B cell (primary cell): ENCODE measurements around the gene PGA3. TPM values are rescaled to one million over a fixed set of nuclear protein-coding genes. Genes with fewer than 3 reads are reported as not detected.

Experiments
- ATAC-seq: fragments of 200-7000 bp; cut with Tn5 transposase; one replicate; pipeline ENCODE4 v1.10.0; 2021; ENCODE audit warnings: low read depth, mild to moderate bottlenecking, moderate number of reproducible peaks, moderate library complexity
- CTCF ChIA-PET: fragments of 350-600 bp; sonication (Branson Sonifier 250); formaldehyde crosslinking; loops from one replicate; lab custom pipeline; 2021; ENCODE audit warnings: antibody characterized with exemption, inconsistent platforms; lab: Charles Lee
- POLR2A ChIA-PET: fragments of 350-600 bp; sonication (Branson Sonifier 250); formaldehyde crosslinking; loops from one replicate; lab custom pipeline; 2021; ENCODE audit warnings: antibody characterized with exemption; lab: Charles Lee
- DNase-seq: peaks from one replicate; pipeline ENCODE4 v3.0.0; 2013
- H2AFZ ChIP-seq: 2 replicates; pipeline ENCODE4 v1.6.1; 2012; ENCODE audit warnings: mild to moderate bottlenecking, low read depth, low read length; ENCODE audit not compliant: insufficient read depth, poor library complexity, severe bottlenecking
- H3K27ac ChIP-seq, 2 donors: 1 replicate in 1 of 2; 2 replicates in 1 of 2; pipeline ENCODE4 v1.5.1; 2012 to 2013; ENCODE audit warnings: low read length in 2 of 2, mild to moderate bottlenecking in 2 of 2, moderate library complexity in 1 of 2
- H3K27me3 ChIP-seq, 4 experiments: fragments of 200-600 bp in 1 of 4; sonication (generic) in 1 of 4; replicated peaks in 1 of 4; 1 replicate in 2 of 4; 2 replicates in 2 of 4; pipeline versions ENCODE4 v1.6.1 to v1.7.0; 2013 to 2016; ENCODE audit warnings: low read length in 3 of 4, mild to moderate bottlenecking in 2 of 4, mixed read lengths in 1 of 4, moderate library complexity in 1 of 4; ENCODE audit not compliant: insufficient read depth in 4 of 4, control insufficient read depth in 3 of 4; ENCODE audit errors: control extremely low read depth in 1 of 4
- H3K36me3 ChIP-seq, 2 experiments: replicated peaks in 1 of 2; 1 replicate in 1 of 2; 2 replicates in 1 of 2; pipeline versions ENCODE4 v1.6.1 to v1.7.1; 2013; ENCODE audit warnings: low read length in 1 of 2; ENCODE audit not compliant: insufficient read depth in 2 of 2, control insufficient read depth in 1 of 2; ENCODE audit errors: control extremely low read depth in 1 of 2, extremely low read depth in 1 of 2
- H3K4me1 ChIP-seq, 2 donors: fragments of 200-600 bp in 1 of 2; sonication (generic) in 1 of 2; 1 replicate in 1 of 2; 2 replicates in 1 of 2; pipeline versions ENCODE4 v1.5.1 to v1.6.1; 2013 to 2017; ENCODE audit warnings: low read length in 2 of 2; ENCODE audit not compliant: control insufficient read depth in 2 of 2, insufficient read depth in 2 of 2
- H3K4me2 ChIP-seq: replicated peaks from 2 replicates; pipeline ENCODE3; 2012; ENCODE audit warnings: mild to moderate bottlenecking, low read depth, low read length; ENCODE audit not compliant: poor library complexity, severe bottlenecking
- H3K4me3 ChIP-seq, 5 experiments: fragments of 200-600 bp in 1 of 5; sonication (generic) in 1 of 5; 1 replicate in 3 of 5; 2 replicates in 2 of 5; pipeline versions ENCODE4 v1.5.1 to v1.7.0; 2011 to 2016; ENCODE audit warnings: low read length in 4 of 5, mild to moderate bottlenecking in 4 of 5, low read depth in 2 of 5, control low read depth in 1 of 5, moderate library complexity in 1 of 5; ENCODE audit not compliant: insufficient read depth in 1 of 5; ENCODE audit errors: control extremely low read depth in 1 of 5, extremely low read depth in 1 of 5
- H3K79me2 ChIP-seq: fragments of 200-600 bp; sonication (generic); one replicate; pipeline ENCODE4 v1.6.0; 2016; ENCODE audit warnings: low read length; ENCODE audit not compliant: control insufficient read depth, insufficient read depth
- H3K9ac ChIP-seq: fragments of 200-600 bp; sonication (generic); 2 replicates; pipeline ENCODE4 v1.6.1; 2017; ENCODE audit warnings: mild to moderate bottlenecking, low read length, moderate library complexity
- H3K9me3 ChIP-seq, 3 donors: one replicate each; pipeline versions ENCODE4 v1.6.1 to v1.7.1; 2013; ENCODE audit warnings: low read length in 2 of 3; ENCODE audit not compliant: control insufficient read depth in 2 of 3, insufficient read depth in 1 of 3; ENCODE audit errors: control extremely low read depth in 1 of 3
- H4K20me1 ChIP-seq: 2 replicates; pipeline ENCODE4 v1.6.0; 2012; ENCODE audit warnings: mild to moderate bottlenecking, low read length; ENCODE audit not compliant: insufficient read depth, control insufficient read depth, poor library complexity, severe bottlenecking
- H3K27ac Mint-ChIP-seq: one replicate; pipeline ENCODE4 v1.8.0; 2021; ENCODE audit warnings: mixed read lengths
- H3K27me3 Mint-ChIP-seq: one replicate; pipeline ENCODE4 v1.8.0; 2021; ENCODE audit warnings: mixed read lengths
- H3K4me1 Mint-ChIP-seq: one replicate; pipeline ENCODE4 v1.8.0; 2021; ENCODE audit warnings: mixed read lengths
- H3K4me3 Mint-ChIP-seq: one replicate; pipeline ENCODE4 v1.8.0; 2021; ENCODE audit warnings: mixed read lengths
- H3K9me3 Mint-ChIP-seq: one replicate; pipeline ENCODE4 v1.8.0; 2022; ENCODE audit warnings: mixed read lengths; ENCODE audit not compliant: insufficient read depth
- CTCF ChIP-seq: fragments of 200-600 bp; IDR thresholded peaks from one replicate; pipeline ENCODE4 v1.8.0; 2022; ENCODE audit warnings: antibody characterized with exemption, mild to moderate bottlenecking
- EZH2 ChIP-seq: IDR thresholded peaks from 2 replicates; pipeline ENCODE4 v1.6.1; 2012; ENCODE audit warnings: borderline replicate concordance, low read depth, mild to moderate bottlenecking, moderate library complexity, low read length; ENCODE audit not compliant: insufficient read depth, poor library complexity, severe bottlenecking
- WGBS: methylation state at CpG from one replicate; pipeline ENCODE4 v1.1.5; 2013; ENCODE audit warnings: missing lambda C conversion rate; ENCODE audit not compliant: insufficient coverage; 5-methylcytosine and 5-hydroxymethylcytosine counted together
- intact Hi-C: fragments of 100-400 bp; cut with micrococcal nuclease; formaldehyde crosslinking; loops from one replicate; pipeline ENCODE4 v1.10.0; 2022
- polyA plus RNA-seq: library from polyadenylated mRNA; depleted of rRNA; stranded (reverse); fragments of >200 nt; gene quantifications from 2 replicates; pipeline ENCODE4 v1.2.3, GENCODE V29; 2012
- total RNA-seq, 2 donors: library from RNA; stranded (reverse); fragments of 120-200 nt in 1 of 2; gene quantifications; 1 replicate in 1 of 2; 2 replicates in 1 of 2; pipeline versions ENCODE4 v1.2.3 to v1.2.4, GENCODE V29; 2013 to 2022

The PGA3 gene
- total and polyA plus RNA-seq, 2 donors (not counting 1 experiment from before 2014, with no cell fraction given) = not detected

GRCh38 chr11:61172356-61172755 lies 31.0 kb upstream of the PGA3 start:
- Histone ChIP-seq H3K4me1 (peaks cover 32% of the 10 kb centered on the region in 2 donors), H4K20me1 (no peaks in the 10 kb centered on the region), H2AFZ (peak overlapping the region; percentile 50), H3K9ac (no peak overlapping the region), H3K27me3 (no peaks in the 10 kb centered on the region), H3K79me2 (no peaks in the 10 kb centered on the region), H3K27ac (peak overlapping the region; percentile 2 to 59), H3K4me2 (peak overlapping the region; percentile 42), H3K36me3 (no peaks in the 10 kb centered on the region), H3K4me3 (no peak overlapping the region), H3K9me3 (peaks cover 0 to 14% (median 2%) of the 10 kb centered on the region in 3 donors)
- ATAC-seq = no peak
- WGBS = 17% methylated on average over 4 of the region's 5 CpGs
- peaks cover 14% of the 10 kb centered on the region for H3K27me3 Mint-ChIP-seq
- ChIA-PET CTCF (interaction anchor here (1.0 to 1.3 kb wide), 4 partner anchors 12 to 341 kb away, joined by 3 to 5 read pairs (median 4); no protein-coding TSS in a partner anchor), POLR2A (no interaction called here)
- intact Hi-C loops = loop anchor here (5.0 kb wide), 1 partner anchor 340 kb away; no protein-coding TSS in a partner anchor
- peaks cover 2% of the 10 kb centered on the region for H3K9me3 Mint-ChIP-seq
- TF ChIP-seq EZH2 (no peak), CTCF (no peak)
- H3K4me3 Mint-ChIP-seq = no peak overlapping the region
- DNase-seq = no peak
- peak overlapping the region; percentile 54 for H3K27ac Mint-ChIP-seq
- H3K4me1 Mint-ChIP-seq = peaks cover 33% of the 10 kb centered on the region

DNA sequence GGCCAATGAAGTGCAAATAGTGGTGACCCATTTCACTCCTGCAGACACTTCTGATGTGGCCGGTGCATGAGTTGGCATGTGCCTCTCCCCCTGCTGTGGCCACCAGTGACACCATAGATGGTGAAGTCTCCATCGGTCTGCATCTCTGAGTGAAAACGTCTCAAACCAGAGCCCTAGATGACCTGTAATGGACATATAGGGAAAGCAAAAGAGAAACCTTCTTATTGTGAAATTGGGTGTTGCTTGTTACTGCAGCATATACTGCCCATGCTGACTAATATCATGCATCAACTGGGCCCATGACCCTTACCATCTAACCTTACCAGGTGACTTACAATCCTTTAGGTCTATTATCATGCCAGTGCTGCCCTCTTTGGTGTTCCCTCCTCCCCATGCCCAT lies 30.4 kb upstream of the PGA3 start:
- no peak for TF ChIP-seq EZH2
- TF ChIP-seq CTCF = no peak
- Mint-ChIP-seq H3K4me1 (peaks cover 27% of the 10 kb centered on the region), H3K9me3 (peaks cover 2% of the 10 kb centered on the region), H3K27me3 (peaks cover 14% of the 10 kb centered on the region), H3K4me3 (no peak overlapping the region), H3K27ac (peak overlapping the region; percentile 54)
- Histone ChIP-seq H3K27ac (peak overlapping the region in 1 of 2 donors; percentile 59), H3K9me3 (peaks cover 0 to 14% (median 2%) of the 10 kb centered on the region in 3 donors), H2AFZ (no peak overlapping the region), H3K79me2 (no peaks in the 10 kb centered on the region), H3K4me2 (no peak overlapping the region), H3K36me3 (no peaks in the 10 kb centered on the region), H3K4me1 (peaks cover 26 to 27% of the 10 kb centered on the region in 2 donors), H3K9ac (no peak overlapping the region), H3K27me3 (no peaks in the 10 kb centered on the region), H4K20me1 (no peaks in the 10 kb centered on the region), H3K4me3 (no peak overlapping the region)
- ChIA-PET CTCF (interaction anchor here (1.0 to 1.3 kb wide), 2 partner anchors 14 to 207 kb away, joined by 4 to 5 read pairs; no protein-coding TSS in a partner anchor), POLR2A (no interaction called here)
- ATAC-seq (no peak), DNase-seq (no peak)
- intact Hi-C loops = loop anchor here (5.0 kb wide), 1 partner anchor 341 kb away; no protein-coding TSS in a partner anchor
- WGBS = 90% methylated on average over 1 of the region's 3 CpGs
